Skeletal muscle tissue (tissue), 4 donors: ENCODE data around the gene DGCR2. TPM values are rescaled to one million over a fixed set of nuclear protein-coding genes. Genes with fewer than 3 reads are reported as not detected.
"Not testable (repeated sequence)": the region's sequence is repeated elsewhere in the genome, so short reads cannot be mapped to it uniquely, and the experiment has no call there.

ENCODE experiments used
- H3K27ac ChIP-seq: one replicate; pipeline ENCODE4 v1.7.0; 2013; ENCODE audit warnings: mild to moderate bottlenecking, low read depth, low read length, inconsistent platforms
- H3K27me3 ChIP-seq, 3 donors: one replicate each; pipeline ENCODE4 v1.7.0; 2013; ENCODE audit warnings: low read length in 3 of 3; ENCODE audit not compliant: control insufficient read depth in 3 of 3, insufficient read depth in 3 of 3
- H3K36me3 ChIP-seq, 3 donors: one replicate each; pipeline ENCODE4 v1.7.0; 2013; ENCODE audit warnings: low read length in 3 of 3; ENCODE audit not compliant: control insufficient read depth in 3 of 3, insufficient read depth in 3 of 3
- H3K4me1 ChIP-seq, 3 donors: one replicate each; pipeline ENCODE4 v1.7.0; 2013; ENCODE audit warnings: low read length in 3 of 3, mild to moderate bottlenecking in 3 of 3; ENCODE audit not compliant: control insufficient read depth in 3 of 3, insufficient read depth in 3 of 3
- H3K4me3 ChIP-seq, 3 donors: one replicate each; pipeline ENCODE4 v1.7.0; 2013; ENCODE audit warnings: low read length in 3 of 3
- H3K9ac ChIP-seq, 3 donors: one replicate each; pipeline ENCODE4 v1.7.0; 2013; ENCODE audit warnings: low read length in 3 of 3, mild to moderate bottlenecking in 3 of 3, moderate library complexity in 2 of 3, low read depth in 1 of 3
- H3K9me3 ChIP-seq, 3 donors: one replicate each; pipeline ENCODE4 v1.7.0; 2013; ENCODE audit warnings: low read length in 3 of 3; ENCODE audit not compliant: control insufficient read depth in 3 of 3
- total RNA-seq: library from RNA; depleted of rRNA; stranded (reverse); fragments of >200 nt; gene quantifications from one replicate; pipeline ENCODE4 v1.2.3, GENCODE V29; 2014
- donor health status: Osteomylitis.

DGCR2 gene
- total RNA-seq, 1 donor from 2014 or later = 41.8 TPM

GRCh38 chr22:19001204-19001603 is 121.0 kb downstream of the DGCR2 start:
- H3K4me3 ChIP-seq = no peak overlapping the region
- H3K9ac ChIP-seq = no peak overlapping the region
- no peak overlapping the region for H3K27ac ChIP-seq
- H3K36me3 ChIP-seq = no peaks in the 10 kb centered on the region
- H3K9me3 ChIP-seq = peaks cover 0 to 2% (median 0%) of the 10 kb centered on the region in 3 donors
- H3K4me1 ChIP-seq = no peaks in the 10 kb centered on the region
- H3K27me3 ChIP-seq = peaks cover 18 to 27% (median 21%) of the 10 kb centered on the region in 3 donors

GRCh38 chr22:19000106-19000505 is 122.1 kb downstream of the DGCR2 start:
- not testable (repeated sequence) for H3K36me3 ChIP-seq, H3K4me3 ChIP-seq, H3K27ac ChIP-seq, H3K9me3 ChIP-seq, H3K4me1 ChIP-seq, H3K9ac ChIP-seq
- H3K27me3 ChIP-seq = peaks cover 18 to 27% (median 26%) of the 10 kb centered on the region in 3 donors

GRCh38 chr22:18999416-18999815 is 122.8 kb downstream of the DGCR2 start:
- H3K9me3 ChIP-seq = peaks cover 0 to 2% (median 0%) of the 10 kb centered on the region in 3 donors
- no peaks in the 10 kb centered on the region for H3K4me1 ChIP-seq
- H3K4me3 ChIP-seq = no peak overlapping the region
- H3K27me3 ChIP-seq = peaks cover 21 to 34% (median 33%) of the 10 kb centered on the region in 3 donors
- no peak overlapping the region for H3K27ac ChIP-seq
- no peaks in the 10 kb centered on the region for H3K36me3 ChIP-seq
- no peak overlapping the region for H3K9ac ChIP-seq

- Histone ChIP-seq H3K36me3 (no peaks in the 10 kb centered on the region), H3K27ac (no peak overlapping the region), H3K4me1 (no peaks in the 10 kb centered on the region), H3K27me3 (peaks cover 25 to 37% (median 36%) of the 10 kb centered on the region in 3 donors), H3K9ac (no peak overlapping the region), H3K4me3 (no peak overlapping the region), H3K9me3 (peaks cover 0 to 2% (median 0%) of the 10 kb centered on the region in 3 donors)
Measured at GRCh38 chr22:18999008-18999407, 123.2 kb downstream of the DGCR2 start.

GRCh38 chr22:18997925-18998315 is 124.3 kb downstream of the DGCR2 start:
- Histone ChIP-seq H3K27ac (no peak overlapping the region), H3K9ac (no peak overlapping the region), H3K36me3 (no peaks in the 10 kb centered on the region), H3K27me3 (peaks cover 32 to 48% (median 44%) of the 10 kb centered on the region in 3 donors), H3K4me3 (no peak overlapping the region), H3K9me3 (peaks cover 0 to 2% (median 0%) of the 10 kb centered on the region in 3 donors), H3K4me1 (no peaks in the 10 kb centered on the region)

- Histone ChIP-seq H3K27me3 (peaks cover 32 to 52% (median 47%) of the 10 kb centered on the region in 3 donors), H3K27ac (no peak overlapping the region), H3K36me3 (no peaks in the 10 kb centered on the region), H3K9me3 (peaks cover 0 to 2% (median 0%) of the 10 kb centered on the region in 3 donors), H3K4me1 (no peaks in the 10 kb centered on the region), H3K9ac (no peak overlapping the region), H3K4me3 (no peak overlapping the region)
Measured at GRCh38 chr22:18997306-18997924, 124.8 kb downstream of the DGCR2 start.

GRCh38 chr22:18996376-18996900 is 125.8 kb downstream of the DGCR2 start:
- Histone ChIP-seq H3K27ac (no peak overlapping the region), H3K4me3 (no peak overlapping the region), H3K27me3 (peaks cover 32 to 56% (median 50%) of the 10 kb centered on the region in 3 donors), H3K9ac (no peak overlapping the region), H3K36me3 (no peaks in the 10 kb centered on the region), H3K4me1 (no peaks in the 10 kb centered on the region), H3K9me3 (peaks cover 0 to 2% (median 0%) of the 10 kb centered on the region in 3 donors)

- H3K4me3 ChIP-seq = no peak overlapping the region
- peaks cover 32 to 67% (median 53%) of the 10 kb centered on the region in 3 donors for H3K27me3 ChIP-seq
- no peaks in the 10 kb centered on the region for H3K4me1 ChIP-seq
- no peak overlapping the region for H3K9ac ChIP-seq
- no peak overlapping the region for H3K27ac ChIP-seq
- H3K9me3 ChIP-seq = peaks cover 0 to 2% (median 0%) of the 10 kb centered on the region in 3 donors
- no peaks in the 10 kb centered on the region for H3K36me3 ChIP-seq
Measured at GRCh38 chr22:18995327-18995711, 126.9 kb downstream of the DGCR2 start.

GRCh38 chr22:18994701-18995326 is 127.4 kb downstream of the DGCR2 start:
- Histone ChIP-seq H3K27me3 (peaks cover 32 to 70% (median 53%) of the 10 kb centered on the region in 3 donors), H3K9me3 (peaks cover 0 to 2% (median 0%) of the 10 kb centered on the region in 3 donors), H3K27ac (no peak overlapping the region), H3K4me3 (no peak overlapping the region), H3K9ac (no peak overlapping the region), H3K4me1 (no peaks in the 10 kb centered on the region), H3K36me3 (no peaks in the 10 kb centered on the region)

GRCh38 chr22:18994056-18994455 is 128.2 kb downstream of the DGCR2 start:
- H3K27ac ChIP-seq = no peak overlapping the region
- H3K36me3 ChIP-seq = no peaks in the 10 kb centered on the region
- H3K4me3 ChIP-seq = no peak overlapping the region
- H3K27me3 ChIP-seq = peaks cover 32 to 67% (median 53%) of the 10 kb centered on the region in 3 donors
- H3K9me3 ChIP-seq = peaks cover 0 to 2% (median 0%) of the 10 kb centered on the region in 3 donors
- H3K4me1 ChIP-seq = no peaks in the 10 kb centered on the region
- no peak overlapping the region for H3K9ac ChIP-seq
